Activated T-cell treated with anti-CD3 and anti-CD28 coated beads for 4 hours (primary cell): ENCODE data around the gene ADSS2.
"Not testable (repeated sequence)": the region's sequence is repeated elsewhere in the genome, so short reads cannot be mapped to it uniquely, and the experiment has no call there.

Experiments used
- DNase-seq: peaks from one replicate; pipeline ENCODE4 v3.0.0-alpha.2; 2020

The ADSS2 gene

GRCh38 chr1:244394826-244395765 is 56.6 kb downstream of the ADSS2 start:
- DNase-seq = no peak

- DNase-seq = no peak
These were observed 57.4 kb downstream of the ADSS2 start for GRCh38 chr1:244394346-244394745.

GRCh38 chr1:244393604-244394176 is 58.0 kb downstream of the ADSS2 start:
- no peak for DNase-seq

GRCh38 chr1:244391761-244392160 is 59.9 kb downstream of the ADSS2 start:
- DNase-seq = no peak

GRCh38 chr1:244388961-244389360 is 62.7 kb downstream of the ADSS2 start:
- DNase-seq = no peak

- DNase-seq = no peak
These were observed 64.3 kb downstream of the ADSS2 start for GRCh38 chr1:244387415-244387814.

- DNase-seq = no peak
These were observed 65.1 kb downstream of the ADSS2 start for GRCh38 chr1:244386595-244386994.

- no peak for DNase-seq
These were observed 67.6 kb downstream of the ADSS2 start for GRCh38 chr1:244384066-244384465.

GRCh38 chr1:244383278-244383884 is 68.3 kb downstream of the ADSS2 start:
- DNase-seq = no peak

GRCh38 chr1:244381878-244382565 is 69.7 kb downstream of the ADSS2 start:
- DNase-seq = no peak

- no peak for DNase-seq
These were observed 75.6 kb downstream of the ADSS2 start for GRCh38 chr1:244376126-244376525.

- DNase-seq = no peak
These were observed 76.7 kb downstream of the ADSS2 start for GRCh38 chr1:244375051-244375450.

- DNase-seq = not testable (repeated sequence)
These were observed 77.2 kb downstream of the ADSS2 start for GRCh38 chr1:244374484-244374883.

- no peak for DNase-seq
These were observed 80.2 kb downstream of the ADSS2 start for GRCh38 chr1:244371242-244372141.

- no peak for DNase-seq
These were observed 81.6 kb downstream of the ADSS2 start for GRCh38 chr1:244370060-244370637.

- no peak for DNase-seq
These were observed 82.3 kb downstream of the ADSS2 start for GRCh38 chr1:244369256-244370057.

GRCh38 chr1:244368279-244368678 is 83.4 kb downstream of the ADSS2 start:
- DNase-seq = no peak

- no peak for DNase-seq
These were observed 84.2 kb downstream of the ADSS2 start for GRCh38 chr1:244367399-244368114.

- no peak for DNase-seq
These were observed 85.9 kb downstream of the ADSS2 start for GRCh38 chr1:244365809-244366208.

GRCh38 chr1:244365262-244365661 is 86.4 kb downstream of the ADSS2 start:
- DNase-seq = not testable (repeated sequence)
